Calu3 (cell line): ENCODE data around the gene ZSWIM8. TPM values are rescaled to one million over a fixed set of nuclear protein-coding genes. Genes with fewer than 3 reads are reported as not detected.

Experiments used
- BruUV-seq: library from RNA; stranded (reverse); fragments of 400-500 nt; replicated peaks from 2 replicates; lab custom pipeline; 2021; lab: Mats Ljungman, UMichigan
- CTCF ChIA-PET: fragments of 300-600 bp; sonication (Branson Sonifier 250); formaldehyde crosslinking; loops from one replicate; lab custom pipeline; 2022; ENCODE audit warnings: antibody characterized with exemption; lab: Charles Lee
- DNase-seq: peaks from one replicate; pipeline ENCODE4 v3.0.0; 2022
- H3K27ac Mint-ChIP-seq: one replicate; pipeline ENCODE4 v1.8.0; 2022; ENCODE audit warnings: mixed read lengths; ENCODE audit not compliant: unreplicated experiment
- H3K27me3 Mint-ChIP-seq: one replicate; pipeline ENCODE4 v1.8.0; 2022; ENCODE audit warnings: mixed read lengths; ENCODE audit not compliant: unreplicated experiment
- H3K36me3 Mint-ChIP-seq: one replicate; pipeline ENCODE4 v1.8.0; 2022; ENCODE audit warnings: mild to moderate bottlenecking, moderate library complexity, mixed read lengths; ENCODE audit not compliant: insufficient read depth, unreplicated experiment
- H3K4me1 Mint-ChIP-seq: one replicate; pipeline ENCODE4 v1.8.0; 2022; ENCODE audit warnings: mild to moderate bottlenecking, low read depth, mixed read lengths; ENCODE audit not compliant: unreplicated experiment
- H3K4me3 Mint-ChIP-seq: one replicate; pipeline ENCODE4 v1.8.0; 2022; ENCODE audit warnings: mild to moderate bottlenecking, low read depth, moderate library complexity, mixed read lengths; ENCODE audit not compliant: unreplicated experiment
- H3K9me3 Mint-ChIP-seq: one replicate; pipeline ENCODE4 v1.8.0; 2022; ENCODE audit warnings: low read depth, mixed read lengths; ENCODE audit not compliant: unreplicated experiment
- intact Hi-C: fragments of 100-400 bp; cut with micrococcal nuclease; formaldehyde crosslinking; loops from one replicate; pipeline ENCODE4 v1.10.0; 2022; ENCODE audit not compliant: unreplicated experiment
- total RNA-seq: library from RNA; stranded (reverse); gene quantifications from 2 replicates; pipeline ENCODE4 v1.2.3, GENCODE V29; 2022
- TF ChIP-seq, protein P1 (sequence below): fragments of 200-600 bp; IDR thresholded peaks from one replicate; pipeline ENCODE4 v1.8.0; 2022; ENCODE audit warnings: antibody characterized with exemption; ENCODE audit not compliant: unreplicated experiment

ZSWIM8 gene
- total RNA-seq, 1 experiment from 2014 or later: 59.9 TPM

DNA sequence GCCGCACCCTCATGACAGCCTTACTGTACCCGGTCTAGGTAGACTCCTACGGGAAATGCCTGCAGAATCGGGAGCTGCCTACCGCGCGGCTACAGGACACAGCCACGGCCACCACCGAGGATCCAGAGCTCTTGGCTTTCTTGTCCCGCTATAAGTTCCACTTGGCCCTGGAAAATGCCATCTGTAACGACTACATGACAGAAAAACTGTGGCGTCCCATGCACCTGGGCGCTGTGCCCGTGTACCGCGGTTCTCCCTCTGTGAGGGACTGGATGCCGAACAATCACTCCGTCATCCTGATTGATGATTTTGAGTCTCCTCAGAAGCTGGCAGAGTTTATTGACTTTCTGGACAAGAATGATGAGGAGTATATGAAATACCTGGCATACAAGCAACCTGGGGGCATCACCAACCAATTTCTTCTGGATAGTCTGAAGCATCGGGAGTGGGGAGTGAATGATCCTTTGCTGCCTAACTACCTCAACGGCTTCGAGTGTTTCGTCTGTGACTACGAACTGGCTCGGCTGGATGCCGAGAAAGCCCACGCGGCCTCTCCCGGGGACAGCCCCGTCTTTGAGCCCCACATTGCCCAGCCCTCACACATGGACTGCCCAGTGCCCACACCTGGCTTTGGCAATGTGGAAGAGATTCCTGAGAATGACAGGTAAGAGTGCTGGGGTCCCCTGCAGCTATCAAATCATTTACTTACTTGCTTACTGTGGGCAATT lies 12.1 kb upstream of the ZSWIM8 start:
- CTCF ChIA-PET: interaction anchor here (0.5 to 3.1 kb wide), 5 partner anchors 8 to 43 kb away, joined by 4 to 14 read pairs (median 4); partner anchors contain the start of gene CHCHD1
- intact Hi-C loops: loop anchor here (10.0 kb wide), 1 partner anchor 101 kb away; the partner anchor contains the start of gene CAMK2G
- no peaks in the 10 kb centered on the region for H3K27me3 Mint-ChIP-seq
- peak overlapping the region; percentile 93 for H3K4me3 Mint-ChIP-seq
- peaks cover 24% of the 10 kb centered on the region for H3K4me1 Mint-ChIP-seq
- H3K36me3 Mint-ChIP-seq: peaks cover 61% of the 10 kb centered on the region
- peak overlapping the region; percentile 35 for H3K27ac Mint-ChIP-seq
- no peak for DNase-seq
- H3K9me3 Mint-ChIP-seq: no peaks in the 10 kb centered on the region
- TF ChIP-seq, protein P1, sequence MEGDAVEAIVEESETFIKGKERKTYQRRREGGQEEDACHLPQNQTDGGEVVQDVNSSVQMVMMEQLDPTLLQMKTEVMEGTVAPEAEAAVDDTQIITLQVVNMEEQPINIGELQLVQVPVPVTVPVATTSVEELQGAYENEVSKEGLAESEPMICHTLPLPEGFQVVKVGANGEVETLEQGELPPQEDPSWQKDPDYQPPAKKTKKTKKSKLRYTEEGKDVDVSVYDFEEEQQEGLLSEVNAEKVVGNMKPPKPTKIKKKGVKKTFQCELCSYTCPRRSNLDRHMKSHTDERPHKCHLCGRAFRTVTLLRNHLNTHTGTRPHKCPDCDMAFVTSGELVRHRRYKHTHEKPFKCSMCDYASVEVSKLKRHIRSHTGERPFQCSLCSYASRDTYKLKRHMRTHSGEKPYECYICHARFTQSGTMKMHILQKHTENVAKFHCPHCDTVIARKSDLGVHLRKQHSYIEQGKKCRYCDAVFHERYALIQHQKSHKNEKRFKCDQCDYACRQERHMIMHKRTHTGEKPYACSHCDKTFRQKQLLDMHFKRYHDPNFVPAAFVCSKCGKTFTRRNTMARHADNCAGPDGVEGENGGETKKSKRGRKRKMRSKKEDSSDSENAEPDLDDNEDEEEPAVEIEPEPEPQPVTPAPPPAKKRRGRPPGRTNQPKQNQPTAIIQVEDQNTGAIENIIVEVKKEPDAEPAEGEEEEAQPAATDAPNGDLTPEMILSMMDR: no peak
- BruUV-seq: TSS peak; percentile 39

- Mint-ChIP-seq H3K4me3 (peak overlapping the region; percentile 93), H3K27me3 (no peaks in the 10 kb centered on the region), H3K4me1 (peaks cover 25% of the 10 kb centered on the region), H3K27ac (peak overlapping the region; percentile 15), H3K9me3 (no peaks in the 10 kb centered on the region), H3K36me3 (peaks cover 58% of the 10 kb centered on the region)
- DNase-seq: peak; percentile 29
- intact Hi-C loops: loop anchor here (10.0 kb wide), 1 partner anchor 100 kb away; the partner anchor contains the start of gene CAMK2G
- CTCF ChIA-PET: interaction anchor here (1.0 to 2.4 kb wide), 2 partner anchors 44 to 105 kb away, joined by 3 to 8 read pairs; no protein-coding TSS in a partner anchor
- no TSS peak for BruUV-seq
- TF ChIP-seq, protein P1: no peak
Observed at GRCh38 chr10:73774637-73775036, 10.8 kb upstream of the ZSWIM8 start.

DNA sequence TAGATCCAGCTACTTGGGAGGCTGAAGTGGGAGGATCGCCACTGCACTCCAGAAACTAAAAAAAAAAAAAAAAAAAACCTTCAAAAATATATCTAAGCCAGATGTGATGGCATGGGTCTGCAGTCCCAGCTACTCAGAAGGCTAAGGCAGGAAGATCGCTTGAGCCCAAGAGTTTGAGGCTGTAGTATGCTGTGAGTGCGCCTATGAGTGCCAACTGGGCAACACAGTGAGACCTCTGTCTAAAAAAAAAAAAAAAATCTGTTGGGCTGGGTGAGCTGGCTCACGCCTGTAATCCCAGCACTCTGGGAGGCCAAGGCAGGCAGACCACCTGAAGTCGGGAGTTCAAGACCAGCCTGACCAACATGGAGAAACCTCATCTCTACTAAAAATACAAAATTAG lies 6.4 kb upstream of the ZSWIM8 start:
- no peak overlapping the region for H3K27ac Mint-ChIP-seq
- no peak for DNase-seq
- no peak overlapping the region for H3K4me3 Mint-ChIP-seq
- H3K9me3 Mint-ChIP-seq: no peaks in the 10 kb centered on the region
- H3K4me1 Mint-ChIP-seq: peaks cover 44% of the 10 kb centered on the region
- H3K36me3 Mint-ChIP-seq: peaks cover 47% of the 10 kb centered on the region
- no TSS peak for BruUV-seq
- TF ChIP-seq, protein P1: no peak
- CTCF ChIA-PET: no interaction called here
- intact Hi-C loops: loop anchor here (10.0 kb wide), 1 partner anchor 96 kb away; the partner anchor contains the start of gene CAMK2G
- no peaks in the 10 kb centered on the region for H3K27me3 Mint-ChIP-seq

GRCh38 chr10:73779539-73780197 lies 5.7 kb upstream of the ZSWIM8 start:
- no TSS peak for BruUV-seq
- peak overlapping the region; percentile 93 for H3K4me3 Mint-ChIP-seq
- intact Hi-C loops: loop anchor here (10.0 kb wide), 1 partner anchor 95 kb away; the partner anchor contains the start of gene CAMK2G

More at GRCh38 chr10:73779539-73780197, 5.7 kb upstream of the ZSWIM8 start:
- CTCF ChIA-PET: interaction anchor here (0.6 kb wide), 1 partner anchor 51 kb away, joined by 5 read pairs; no protein-coding TSS in a partner anchor
- no peaks in the 10 kb centered on the region for H3K27me3 Mint-ChIP-seq
- peaks cover 47% of the 10 kb centered on the region for H3K36me3 Mint-ChIP-seq
- H3K4me1 Mint-ChIP-seq: peaks cover 38% of the 10 kb centered on the region
- peak overlapping the region; percentile 27 for H3K27ac Mint-ChIP-seq
- H3K9me3 Mint-ChIP-seq: no peaks in the 10 kb centered on the region
- TF ChIP-seq, protein P1: no peak
- DNase-seq: no peak
